ENCODE results near the gene SCGB3A1. TPM values are rescaled to one million over a fixed set of nuclear protein-coding genes. Genes with fewer than 3 reads are reported as not detected.

The SCGB3A1 gene
- total RNA-seq, 1 donor from 2014 or later: not detected

- DNase-seq (ENCODE audit: extremely low read depth, low read depth, low spot score): no peak
Measured at GRCh38 chr5:180625791-180626660, 34.7 kb upstream of the SCGB3A1 start.

- no peak for DNase-seq (ENCODE audit: extremely low read depth, low read depth, low spot score)
Measured at GRCh38 chr5:180625125-180625790, 34.0 kb upstream of the SCGB3A1 start.

- no peak for DNase-seq (ENCODE audit: extremely low read depth, low read depth, low spot score)
Measured at GRCh38 chr5:180624587-180624986, 33.3 kb upstream of the SCGB3A1 start.

- no peak for DNase-seq (ENCODE audit: extremely low read depth, low read depth, low spot score)
Measured at GRCh38 chr5:180623844-180624243, 32.5 kb upstream of the SCGB3A1 start.

GRCh38 chr5:180623411-180623834, 32.1 kb upstream of the SCGB3A1 start:
- DNase-seq (ENCODE audit: extremely low read depth, low read depth, low spot score): no peak

GRCh38 chr5:180622910-180623309, 31.6 kb upstream of the SCGB3A1 start:
- no peak for DNase-seq (ENCODE audit: extremely low read depth, low read depth, low spot score)

GRCh38 chr5:180621311-180621710, 30.0 kb upstream of the SCGB3A1 start:
- DNase-seq (ENCODE audit: extremely low read depth, low read depth, low spot score): no peak

GRCh38 chr5:180620014-180620413, 28.7 kb upstream of the SCGB3A1 start:
- DNase-seq (ENCODE audit: extremely low read depth, low read depth, low spot score): no peak

- DNase-seq (ENCODE audit: extremely low read depth, low read depth, low spot score): no peak
Measured at GRCh38 chr5:180619563-180619915, 28.2 kb upstream of the SCGB3A1 start.

GRCh38 chr5:180618829-180619562, 27.7 kb upstream of the SCGB3A1 start:
- no peak for DNase-seq (ENCODE audit: extremely low read depth, low read depth, low spot score)

GRCh38 chr5:180618487-180618828, 27.2 kb upstream of the SCGB3A1 start:
- DNase-seq (ENCODE audit: extremely low read depth, low read depth, low spot score): no peak

GRCh38 chr5:180613814-180614188, 22.5 kb upstream of the SCGB3A1 start:
- no peak for DNase-seq (ENCODE audit: extremely low read depth, low read depth, low spot score)

GRCh38 chr5:180613188-180613813, 22.0 kb upstream of the SCGB3A1 start:
- DNase-seq (ENCODE audit: extremely low read depth, low read depth, low spot score): no peak

- no peak for DNase-seq (ENCODE audit: extremely low read depth, low read depth, low spot score)
Measured at GRCh38 chr5:180612683-180613082, 21.4 kb upstream of the SCGB3A1 start.

- no peak for DNase-seq (ENCODE audit: extremely low read depth, low read depth, low spot score)
Measured at GRCh38 chr5:180611140-180611850, 20.0 kb upstream of the SCGB3A1 start.

GRCh38 chr5:180609817-180610550, 18.7 kb upstream of the SCGB3A1 start:
- no peak for DNase-seq (ENCODE audit: extremely low read depth, low read depth, low spot score)

- DNase-seq (ENCODE audit: extremely low read depth, low read depth, low spot score): no peak
Measured at GRCh38 chr5:180609386-180609785, 18.1 kb upstream of the SCGB3A1 start.

- DNase-seq (ENCODE audit: extremely low read depth, low read depth, low spot score): no peak
Measured at GRCh38 chr5:180608572-180609310, 17.4 kb upstream of the SCGB3A1 start.

- no peak for DNase-seq (ENCODE audit: extremely low read depth, low read depth, low spot score)
Measured at GRCh38 chr5:180607861-180608571, 16.7 kb upstream of the SCGB3A1 start.

Measured in glomerular endothelial cell (primary cell).